ENCODE results near the gene MESP2. TPM values are rescaled to one million over a fixed set of nuclear protein-coding genes. Genes with fewer than 3 reads are reported as not detected.

The MESP2 gene
- total and polyA plus RNA-seq, 2 of the 13 experiments (the other 11 are each of a cell fraction or from before 2014, with no cell fraction given), result not detected

- Histone ChIP-seq H4K20me1 (ENCODE audit: insufficient read depth, low read length) (no peaks in the 10 kb centered on the region; the same call in 1 of the 2 replicates), H2AFZ (ENCODE audit: low read length) (no peak overlapping the region), H3K36me3 (replicated peaks in 1 of 2; ENCODE audit: control insufficient read depth in 1 of 2, insufficient read depth in 2 of 2, low read length in 2 of 2) (peaks cover 6 to 16% of the 10 kb centered on the region in 2 experiments; a peak in 4 of 5 replicates), H3K79me2 (ENCODE audit: insufficient read depth, low read length) (peaks cover 40% of the 10 kb centered on the region), H3K4me3 (replicated peaks in 1 of 3; ENCODE audit: insufficient read depth in 1 of 3, low read depth in 2 of 3, low read length in 3 of 3) (peak overlapping the region in 1 of 3 experiments; percentile 56; a peak in 2 of 6 replicates), H3K27ac (ENCODE audit: extremely low read length, insufficient read depth, low read length) (peak overlapping the region; percentile 86), H3K4me2 (ENCODE audit: low read depth, low read length) (peak overlapping the region; percentile 70), H3K9ac (ENCODE audit: insufficient read depth, low read depth, low read length) (peak overlapping the region; percentile 48), H3K4me1 (ENCODE audit: insufficient read depth, low read length) (peaks cover 89% of the 10 kb centered on the region), H3K27me3 (ENCODE audit: control insufficient read depth in 1 of 2, insufficient read depth in 2 of 2, low read length in 2 of 2) (no peaks in the 10 kb centered on the region), H3K9me3 (ENCODE audit: low read length) (no peaks in the 10 kb centered on the region)
- no TSS peak for BruUV-seq (replicated peaks)
- ATAC-seq (no peak), DNase-seq (ENCODE audit: low spot score) (no peak), FAIRE-seq (no peak)
- in situ Hi-C loops (cut with HindIII; ENCODE audit: extremely low pct_ligation_motif_present, low pct_unique_long_range_greater_than_20kb), result no loop called here
- WGBS (ENCODE audit: low lambda C conversion rate), result 58% methylated on average over 5 of the region's 5 CpGs
- intact Hi-C loops (cut with micrococcal nuclease; ENCODE audit: unreplicated experiment), result loop anchor here (1.0 to 5.0 kb wide), 4 partner anchors 38 to 119 kb away; partner anchors contain the start of genes PEX11A and WDR93
- POLR2A ChIA-PET, result no interaction called here
- CTCF ChIA-PET (ENCODE audit: low intra/inter-chr PET ratio, low total read pairs), result no interaction called here
- TF ChIP-seq SMARCE1 (IDR thresholded peaks at IDR 0.05; ENCODE audit: borderline replicate concordance), result no peak
- no peak for TF ChIP-seq DNMT3B (CRISPR knock-in tag; conservative IDR thresholded peaks at IDR 0.05)
- TF ChIP-seq GPBP1L1 (CRISPR knock-in tag; IDR thresholded peaks at IDR 0.05), result no peak
- TF ChIP-seq HIVEP1 (CRISPR knock-in tag; IDR thresholded peaks at IDR 0.05), result no peak
- TF ChIP-seq TCF12 (IDR thresholded peaks at IDR 0.05), result no peak
- TF ChIP-seq TCF12 (CRISPR knock-in tag; IDR thresholded peaks at IDR 0.05), result no peak
- no peak for TF ChIP-seq ZNF724P (CRISPR knock-in tag; IDR thresholded peaks at IDR 0.05; ENCODE audit: borderline replicate concordance)
- TF ChIP-seq MAX (IDR thresholded peaks at IDR 0.05), result no peak
- TF ChIP-seq HMGXB4 (CRISPR knock-in tag; IDR thresholded peaks at IDR 0.05; ENCODE audit: borderline replicate concordance in 1 of 2, low read depth in 1 of 2), result no peak
- no peak for TF ChIP-seq BATF2 (CRISPR knock-in tag; IDR thresholded peaks at IDR 0.05)
- TF ChIP-seq ZNF280D (CRISPR knock-in tag; IDR thresholded peaks at IDR 0.05), result peak; percentile 5; the same call in 1 of the 2 replicates
- TF ChIP-seq TBP (CRISPR knock-in tag; IDR thresholded peaks at IDR 0.05), result no peak
- TF ChIP-seq KDM4B (CRISPR knock-in tag; IDR thresholded peaks at IDR 0.05), result no peak
- no peak for TF ChIP-seq SETDB1 (CRISPR knock-in tag; IDR thresholded peaks at IDR 0.05; ENCODE audit: borderline replicate concordance)
- no peak for TF ChIP-seq ZNF547 (CRISPR knock-in tag; IDR thresholded peaks at IDR 0.05)
- TF ChIP-seq ZMYM3 (CRISPR knock-in tag; IDR thresholded peaks at IDR 0.05), result peak; percentile 75
- TF ChIP-seq ATF7-NPFF (CRISPR knock-in tag; IDR thresholded peaks at IDR 0.05; ENCODE audit: low read depth), result no peak
- 0 out of 2 replicates have a peak, but pooled peaks have one; percentile 50 for TF ChIP-seq ADNP (CRISPR knock-in tag; IDR thresholded peaks at IDR 0.05)
These were observed 33.6 kb downstream of the MESP2 start for GRCh38 chr15:89809787-89810148.
